GM18520 (cell line): ENCODE data around the gene TNPO2.

Experiments
- ATAC-seq: cut with Tn5 transposase; IDR thresholded peaks from one replicate; pipeline ENCODE4 v1.9.1; 2021; ENCODE audit not compliant: unreplicated experiment

TNPO2 gene

GRCh38 chr19:12652219-12652618 is 71.5 kb downstream of the TNPO2 start:
- ATAC-seq: no peak

DNA sequence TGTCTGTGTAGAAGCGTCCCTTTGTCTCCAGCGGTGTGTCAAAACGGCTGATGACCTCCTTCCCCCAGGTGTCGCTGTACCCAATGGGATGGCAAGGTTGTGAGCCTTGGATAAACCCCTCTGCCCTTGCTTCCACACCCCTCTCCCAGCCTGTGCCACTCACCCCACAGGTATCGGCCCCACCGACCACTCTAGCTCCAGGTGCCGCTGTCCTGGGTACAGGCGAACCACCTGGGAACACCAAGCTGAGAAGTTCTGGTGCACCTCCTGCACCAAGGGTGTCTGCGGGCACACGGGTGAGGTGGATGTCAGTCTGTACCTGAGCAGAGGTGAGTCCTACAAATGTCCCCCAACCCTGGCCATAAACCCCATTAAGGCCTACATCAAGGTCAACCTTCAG is 73.8 kb downstream of the TNPO2 start:
- no peak for ATAC-seq
